Stimulated activated CD4-positive, alpha-beta T cell treated with anti-CD3 and anti-CD28 coated beads, Interleukin-12 subunit alpha, Interleukin-12 subunit beta, amount 100 ng/mL, for 48 hours (primary cell): ENCODE results near the gene BFAR.
"Not testable (repeated sequence)": the region's sequence is repeated elsewhere in the genome, so short reads cannot be mapped to it uniquely, and the experiment has no call there.

ENCODE experiments used
- DNase-seq, 3 donors: peaks; one replicate each; pipeline ENCODE4 v3.0.0-alpha.2; 2020; ENCODE audit warnings: low read depth in 2 of 3, low spot score in 1 of 3

BFAR gene

DNA sequence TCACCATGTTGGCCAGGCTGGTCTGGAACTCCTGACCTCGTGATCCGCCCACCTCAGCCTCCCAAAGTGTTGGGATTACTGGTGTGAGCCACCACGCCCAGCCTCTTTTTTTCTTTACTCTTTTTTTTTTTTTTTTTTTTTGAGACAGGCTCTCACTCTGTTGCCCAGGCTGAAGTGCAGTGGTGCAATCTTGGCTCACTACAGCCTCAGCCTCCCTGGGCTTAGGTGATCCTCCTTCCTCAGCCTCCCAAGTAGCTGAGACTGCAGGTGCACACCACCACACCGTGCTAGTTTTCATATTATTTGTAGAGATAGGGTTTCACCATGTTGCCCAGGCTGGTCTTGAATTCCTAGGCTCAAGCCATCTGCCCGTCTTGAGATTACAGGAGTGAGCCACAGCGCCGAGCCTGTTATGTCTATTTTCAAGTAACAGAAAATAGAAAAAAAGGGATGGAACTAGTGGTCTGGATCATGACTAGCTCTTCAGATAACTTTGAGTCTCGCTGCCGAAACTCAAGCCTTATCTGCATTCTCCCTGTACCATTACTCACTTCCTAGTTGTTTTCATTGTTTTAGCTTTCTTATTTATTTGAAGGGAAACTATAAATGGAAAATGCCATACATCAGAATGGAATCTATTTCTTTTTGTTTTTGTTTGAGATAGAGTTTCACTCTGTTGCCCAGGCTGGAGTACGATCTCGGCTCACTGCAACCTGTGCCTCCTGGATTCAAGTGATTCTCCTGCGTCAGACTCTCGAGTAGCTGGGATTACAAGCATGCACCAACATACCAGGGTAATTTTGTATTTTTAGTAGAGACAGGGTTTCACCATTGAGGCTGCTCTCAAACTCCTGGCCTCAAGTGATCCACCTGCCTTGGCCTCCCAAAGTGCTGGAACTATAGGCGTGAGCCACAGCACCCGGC lies 53.4 kb downstream of the BFAR start:
- DNase-seq: not testable (repeated sequence)

DNA sequence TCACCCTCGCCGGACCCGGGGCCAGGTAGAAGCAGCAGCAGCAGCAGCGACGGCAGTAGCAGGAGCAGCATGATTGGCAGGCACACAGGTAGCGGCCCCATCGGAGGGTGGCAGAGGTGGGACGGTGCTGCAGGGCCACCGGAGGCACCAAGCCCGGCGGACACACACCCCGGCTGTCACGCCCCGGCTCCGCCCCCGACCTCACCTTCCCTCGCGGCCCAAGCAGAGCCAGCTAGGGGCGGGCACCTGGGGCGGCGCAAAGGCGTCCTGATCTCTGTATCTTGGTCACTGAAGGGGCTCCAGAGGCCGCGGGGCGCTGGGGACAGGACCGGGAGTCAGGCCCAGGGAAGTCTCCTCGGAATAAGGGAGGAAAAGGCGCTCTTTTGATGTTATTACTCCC lies 61.4 kb downstream of the BFAR start, which contains the start of gene PLA2G10:
PLA2G10 (minus strand) TSS at position 180 of the 400 bp plus-strand sequence; CDS start at position 101, 79 bp downstream.
- not testable (repeated sequence) for DNase-seq

DNA sequence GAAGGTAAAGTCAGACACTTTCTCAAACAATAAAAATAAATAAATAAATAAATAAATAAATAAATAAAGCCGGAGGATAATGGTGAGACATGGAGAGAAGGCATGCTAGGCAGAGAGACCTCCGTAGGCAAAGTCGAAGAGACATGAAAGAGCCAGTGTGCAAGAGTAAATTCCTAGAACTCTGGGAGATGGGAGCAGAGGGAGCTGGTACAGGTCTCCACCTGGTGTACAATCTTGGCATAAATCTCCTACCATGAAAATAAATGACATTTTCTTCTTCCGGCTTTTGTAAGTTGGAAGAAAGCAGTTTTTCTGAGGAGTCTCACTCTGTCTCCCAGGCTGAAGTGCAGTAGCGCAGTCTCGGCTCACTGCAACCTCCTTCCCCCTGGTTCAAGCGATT lies 69.1 kb downstream of the BFAR start:
- DNase-seq: not testable (repeated sequence)

DNA sequence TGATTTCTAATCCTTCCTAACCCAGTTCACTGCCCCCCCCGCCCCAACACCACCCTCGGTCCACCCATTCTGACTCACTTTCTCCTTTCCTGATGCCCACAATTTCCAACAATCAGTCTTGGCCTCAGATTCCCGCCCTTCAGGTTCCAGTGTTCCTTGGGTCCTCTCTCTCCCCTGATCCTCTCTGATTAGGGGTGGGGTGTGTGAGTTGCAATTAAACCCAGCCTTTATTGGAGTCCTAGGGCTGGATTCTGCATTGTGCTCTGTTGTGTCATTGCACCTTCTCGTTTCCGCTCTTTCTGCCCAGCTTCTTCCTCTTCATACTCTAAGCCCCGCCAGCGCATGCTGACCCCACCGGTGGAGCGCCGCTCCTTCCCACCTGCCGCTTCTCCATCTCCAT lies 69.9 kb downstream of the BFAR start:
- not testable (repeated sequence) for DNase-seq

DNA sequence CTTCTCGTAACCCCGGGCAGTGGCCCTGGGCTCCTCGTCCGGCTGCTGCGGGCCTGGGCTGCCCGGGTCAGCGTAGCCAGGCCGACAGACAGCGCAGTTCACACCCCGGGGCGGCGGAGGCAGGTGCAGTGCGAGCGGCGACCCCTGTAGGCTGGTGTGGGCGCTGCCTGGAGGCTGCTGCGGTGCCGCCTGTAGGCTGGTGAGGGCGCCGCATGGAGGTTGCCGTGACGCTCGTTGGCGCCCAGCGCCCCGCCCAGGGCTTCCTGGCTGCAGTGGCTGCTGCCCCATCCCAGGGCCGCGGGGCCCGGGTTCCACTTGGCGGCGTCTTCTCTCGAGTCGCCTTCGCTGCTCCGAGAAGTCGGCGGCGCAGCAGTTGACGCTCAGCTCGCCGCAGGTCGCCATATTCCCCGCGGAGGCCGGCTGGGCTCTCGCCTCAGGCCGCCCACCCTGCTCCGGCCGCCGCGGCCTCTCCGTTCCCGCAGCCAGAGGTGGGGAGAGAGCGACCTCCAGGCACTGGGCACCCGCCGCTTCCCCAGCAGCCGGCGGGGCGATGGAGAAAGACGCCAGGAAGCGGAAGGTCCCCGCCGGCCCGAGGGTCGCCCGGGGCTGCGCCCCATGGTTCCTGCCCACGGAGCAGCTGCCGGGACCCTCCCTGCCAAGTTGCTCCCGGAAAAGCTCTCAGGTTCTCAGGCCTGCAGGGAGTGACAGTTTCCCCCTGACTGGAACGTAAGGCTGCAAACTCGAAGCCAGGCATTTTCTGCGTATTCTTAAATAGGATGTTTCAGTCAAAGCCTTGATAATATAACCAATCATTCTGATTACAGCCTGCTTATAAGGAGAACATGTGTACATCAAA lies 70.6 kb downstream of the BFAR start, which contains the start of gene NPIPA3:
NPIPA3 (plus strand) TSS at position 256 of the 856 bp plus-strand sequence. CDS start 5,533 bp downstream, outside the sequence.
- not testable (repeated sequence) for DNase-seq
